Liver (tissue), 3 donors: ENCODE measurements around the gene LRRN4CL.

ENCODE experiments used
- ATF3 ChIP-seq: IDR thresholded peaks from 2 replicates; pipeline ENCODE4 v1.6.1; 2016; ENCODE audit warnings: antibody characterized with exemption
- CTCF ChIP-seq: fragments of 150-350 bp; IDR thresholded peaks from 2 replicates; pipeline ENCODE4 v1.5.1; 2017; ENCODE audit warnings: improper control_type of control experiment, low read depth, low read length; ENCODE audit not compliant: missing input control
- EGR1 ChIP-seq, 2 donors: IDR thresholded peaks; 2 replicates each; pipeline ENCODE4 v1.6.1; 2016 to 2018; ENCODE audit warnings: antibody characterized with exemption in 2 of 2, low read depth in 2 of 2
- FOXA1 ChIP-seq: IDR thresholded peaks from 2 replicates; pipeline ENCODE4 v1.6.1; 2016; ENCODE audit warnings: antibody characterized with exemption
- GABPA ChIP-seq, 2 donors: IDR thresholded peaks in 1 of 2; conservative IDR thresholded peaks in 1 of 2; 2 replicates each; pipeline ENCODE4 v1.6.1; 2016; ENCODE audit warnings: antibody characterized with exemption in 2 of 2, mild to moderate bottlenecking in 1 of 2, moderate library complexity in 1 of 2
- JUND ChIP-seq, 2 donors: IDR thresholded peaks; 2 replicates each; pipeline ENCODE4 v1.6.1; 2016; ENCODE audit warnings: antibody characterized with exemption in 2 of 2
- RAD21 ChIP-seq, 2 donors: IDR thresholded peaks; 2 replicates each; pipeline ENCODE4 v1.6.1; 2016; ENCODE audit warnings: antibody characterized with exemption in 2 of 2, mild to moderate bottlenecking in 2 of 2
- SP1 ChIP-seq: IDR thresholded peaks from 2 replicates; pipeline ENCODE4 v1.6.1; 2018; ENCODE audit warnings: antibody characterized with exemption, mild to moderate bottlenecking
- TAF1 ChIP-seq: conservative IDR thresholded peaks from 2 replicates; pipeline ENCODE4 v1.6.1; 2016; ENCODE audit warnings: antibody characterized with exemption, mild to moderate bottlenecking
- ZBTB33 ChIP-seq: IDR thresholded peaks from 2 replicates; pipeline ENCODE4 v1.6.1; 2016; ENCODE audit warnings: antibody characterized with exemption
- TF ChIP-seq, protein P1 (sequence below): IDR thresholded peaks from 2 replicates; pipeline ENCODE4 v1.6.1; 2016; ENCODE audit warnings: antibody characterized with exemption
- donor health status: healthy.
- donor health status: healthy.

- TF ChIP-seq CTCF (no peak), ATF3 (no peak), ZBTB33 (no peak), JUND (IDR thresholded peaks at IDR 0.05) (no peak), SP1 (no peak), EGR1 (IDR thresholded peaks at IDR 0.05; ENCODE audit: low read depth in 2 of 2) (no peak), RAD21 (IDR thresholded peaks at IDR 0.05) (no peak), TAF1 (no peak), FOXA1 (no peak), GABPA (IDR thresholded peaks at IDR 0.05 in 1 of 2, conservative IDR thresholded peaks at IDR 0.05 in 1 of 2) (no peak)
- TF ChIP-seq, protein P1, sequence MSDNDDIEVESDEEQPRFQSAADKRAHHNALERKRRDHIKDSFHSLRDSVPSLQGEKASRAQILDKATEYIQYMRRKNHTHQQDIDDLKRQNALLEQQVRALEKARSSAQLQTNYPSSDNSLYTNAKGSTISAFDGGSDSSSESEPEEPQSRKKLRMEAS = no peak
Measured at GRCh38 chr11:62687508-62688396, 1.6 kb downstream of the LRRN4CL start.
